Measurements from ENCODE around the gene CYP2A7.
"Not testable (repeated sequence)": the region's sequence is repeated elsewhere in the genome, so short reads cannot be mapped to it uniquely, and the experiment has no call there.

CYP2A7 gene

GRCh38 chr19:40882062-40882461 is at the start of gene CYP2A7:
Gene CYP2A7 (minus strand): TSS chr19:40882231. CDS start chr19:40882210, 21 bp downstream.
- DNase-seq (ENCODE audit: extremely low spot score); CTCF ChIA-PET; POLR2A ChIA-PET: not testable (repeated sequence)

- CTCF ChIA-PET: interaction anchor here (0.6 kb wide), 1 partner anchor 422 kb away, joined by 3 read pairs; no protein-coding TSS in a partner anchor
- not testable (repeated sequence) for DNase-seq (ENCODE audit: extremely low spot score)
- POLR2A ChIA-PET: interaction anchor here (0.6 kb wide), 1 partner anchor 53 kb away, joined by 3 read pairs; no protein-coding TSS in a partner anchor
Observed at GRCh38 chr19:40930799-40931198, 48.8 kb upstream of the CYP2A7 start.

GRCh38 chr19:40929942-40930341 is 47.9 kb upstream of the CYP2A7 start:
- DNase-seq (ENCODE audit: extremely low spot score); POLR2A ChIA-PET; CTCF ChIA-PET: not testable (repeated sequence)

- ChIA-PET POLR2A (no interaction called here), CTCF (no interaction called here)
- no peak for DNase-seq (ENCODE audit: extremely low spot score)
- TF ChIP-seq CTBP1 (IDR thresholded peaks at IDR 0.05; ENCODE audit: borderline replicate concordance): no peak
- no peak for TF ChIP-seq HDGF (IDR thresholded peaks at IDR 0.05; ENCODE audit: borderline replicate concordance)
- no peak for TF ChIP-seq FOXK2 (IDR thresholded peaks at IDR 0.05)
- no peak for TF ChIP-seq SUZ12 (IDR thresholded peaks at IDR 0.05)
- TF ChIP-seq FOXA1 (IDR thresholded peaks at IDR 0.05): no peak
- no peak for TF ChIP-seq BHLHE40 (IDR thresholded peaks at IDR 0.05; ENCODE audit: borderline replicate concordance)
- TF ChIP-seq FOXM1 (IDR thresholded peaks at IDR 0.05; ENCODE audit: borderline replicate concordance): no peak
- TF ChIP-seq LEF1 (IDR thresholded peaks at IDR 0.05; ENCODE audit: borderline replicate concordance): no peak
- no peak for TF ChIP-seq ELF4 (IDR thresholded peaks at IDR 0.05)
- TF ChIP-seq ARNT (IDR thresholded peaks at IDR 0.05): no peak
- no peak for TF ChIP-seq L3MBTL2 (conservative IDR thresholded peaks at IDR 0.05)
- TF ChIP-seq ZNF384 (IDR thresholded peaks at IDR 0.05): no peak
- TF ChIP-seq NFRKB (IDR thresholded peaks at IDR 0.05): no peak
- TF ChIP-seq PKNOX1 (IDR thresholded peaks at IDR 0.05): no peak
- TF ChIP-seq TARDBP (IDR thresholded peaks at IDR 0.05): no peak
- TF ChIP-seq SP1 (IDR thresholded peaks at IDR 0.05): no peak
Observed at GRCh38 chr19:40928850-40929249, 46.8 kb upstream of the CYP2A7 start.

GRCh38 chr19:40927567-40927966 is 45.5 kb upstream of the CYP2A7 start:
- TF ChIP-seq SUZ12 (IDR thresholded peaks at IDR 0.05): no peak
- no peak for TF ChIP-seq ARNT (IDR thresholded peaks at IDR 0.05)
- TF ChIP-seq BHLHE40 (IDR thresholded peaks at IDR 0.05; ENCODE audit: borderline replicate concordance): no peak
- no peak for TF ChIP-seq ELF4 (IDR thresholded peaks at IDR 0.05)
- no peak for TF ChIP-seq PKNOX1 (IDR thresholded peaks at IDR 0.05)
- TF ChIP-seq HDGF (IDR thresholded peaks at IDR 0.05; ENCODE audit: borderline replicate concordance): no peak
- no peak for TF ChIP-seq TARDBP (IDR thresholded peaks at IDR 0.05)
- TF ChIP-seq FOXK2 (IDR thresholded peaks at IDR 0.05): no peak
- TF ChIP-seq LEF1 (IDR thresholded peaks at IDR 0.05; ENCODE audit: borderline replicate concordance): no peak
- TF ChIP-seq SP1 (IDR thresholded peaks at IDR 0.05): no peak
- TF ChIP-seq NFRKB (IDR thresholded peaks at IDR 0.05): no peak
- TF ChIP-seq ZNF384 (IDR thresholded peaks at IDR 0.05): no peak
- no peak for TF ChIP-seq FOXM1 (IDR thresholded peaks at IDR 0.05; ENCODE audit: borderline replicate concordance)
- no peak for TF ChIP-seq L3MBTL2 (conservative IDR thresholded peaks at IDR 0.05)
- TF ChIP-seq FOXA1 (IDR thresholded peaks at IDR 0.05): no peak
- TF ChIP-seq CTBP1 (IDR thresholded peaks at IDR 0.05; ENCODE audit: borderline replicate concordance): no peak
- POLR2A ChIA-PET: no interaction called here
- DNase-seq (ENCODE audit: extremely low spot score): no peak
- CTCF ChIA-PET: no interaction called here

GRCh38 chr19:40926276-40926675 is 44.2 kb upstream of the CYP2A7 start:
- CTCF ChIA-PET; DNase-seq (ENCODE audit: extremely low spot score); POLR2A ChIA-PET: not testable (repeated sequence)

- CTCF ChIA-PET: interaction anchor here (1.7 kb wide), 1 partner anchor 9 kb away, joined by 5 read pairs; no protein-coding TSS in a partner anchor
- no peak for TF ChIP-seq ELF4 (IDR thresholded peaks at IDR 0.05)
- TF ChIP-seq BHLHE40 (IDR thresholded peaks at IDR 0.05; ENCODE audit: borderline replicate concordance): no peak
- no peak for TF ChIP-seq SUZ12 (IDR thresholded peaks at IDR 0.05)
- no peak for TF ChIP-seq CTBP1 (IDR thresholded peaks at IDR 0.05; ENCODE audit: borderline replicate concordance)
- TF ChIP-seq FOXK2 (IDR thresholded peaks at IDR 0.05): no peak
- TF ChIP-seq PKNOX1 (IDR thresholded peaks at IDR 0.05): no peak
- TF ChIP-seq SP1 (IDR thresholded peaks at IDR 0.05): no peak
- TF ChIP-seq L3MBTL2 (conservative IDR thresholded peaks at IDR 0.05): no peak
- POLR2A ChIA-PET: no interaction called here
- DNase-seq (ENCODE audit: extremely low spot score): no peak
Observed at GRCh38 chr19:40923934-40924391, 41.9 kb upstream of the CYP2A7 start.

- CTCF ChIA-PET: interaction anchor here (1.7 kb wide), 1 partner anchor 11 kb away, joined by 5 read pairs; no protein-coding TSS in a partner anchor
- POLR2A ChIA-PET; DNase-seq (ENCODE audit: extremely low spot score): not testable (repeated sequence)
Observed at GRCh38 chr19:40922237-40923160, 40.5 kb upstream of the CYP2A7 start.
